NB4 (cell line): ENCODE results near the gene MAPK14.

ENCODE experiments used
- CTCF ChIP-seq: IDR thresholded peaks from one replicate; pipeline ENCODE4 v1.5.1; 2012; ENCODE audit warnings: low read depth, low read length
- MAX ChIP-seq: IDR thresholded peaks from 2 replicates; pipeline ENCODE4 v1.6.1; 2011; ENCODE audit warnings: low read depth, low read length
- POLR2A ChIP-seq: IDR thresholded peaks from 2 replicates; pipeline ENCODE4 v1.6.1; 2011; ENCODE audit warnings: mild to moderate bottlenecking; ENCODE audit not compliant: insufficient read length; ENCODE audit errors: extremely low read depth

GRCh38 chr6:36078159-36078558 is 50.6 kb downstream of the MAPK14 start:
- no peak for TF ChIP-seq CTCF
- TF ChIP-seq POLR2A, result no peak
- TF ChIP-seq MAX, result no peak
